ENCODE data around the gene NHS.

DNA sequence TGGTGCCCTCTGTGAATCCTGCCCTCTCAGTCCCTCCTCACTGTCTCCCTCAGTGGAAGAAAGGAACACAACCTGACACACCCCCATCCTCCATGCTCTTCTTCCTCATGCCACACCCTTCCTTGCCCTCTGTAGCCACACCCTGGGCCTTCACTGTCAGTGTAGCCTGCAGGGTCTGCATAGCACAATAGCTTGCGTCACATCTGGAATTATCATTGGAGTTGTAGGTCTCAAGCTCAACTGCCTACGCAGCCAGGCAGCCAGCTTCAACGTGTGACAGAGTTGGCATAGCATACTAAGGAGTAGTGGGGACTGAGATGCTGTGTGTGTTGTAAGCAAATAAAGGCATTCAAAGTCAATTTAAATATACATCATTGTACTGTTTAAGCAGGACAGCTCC lies 248.8 kb downstream of the NHS start:
- TF ChIP-seq, protein P1, sequence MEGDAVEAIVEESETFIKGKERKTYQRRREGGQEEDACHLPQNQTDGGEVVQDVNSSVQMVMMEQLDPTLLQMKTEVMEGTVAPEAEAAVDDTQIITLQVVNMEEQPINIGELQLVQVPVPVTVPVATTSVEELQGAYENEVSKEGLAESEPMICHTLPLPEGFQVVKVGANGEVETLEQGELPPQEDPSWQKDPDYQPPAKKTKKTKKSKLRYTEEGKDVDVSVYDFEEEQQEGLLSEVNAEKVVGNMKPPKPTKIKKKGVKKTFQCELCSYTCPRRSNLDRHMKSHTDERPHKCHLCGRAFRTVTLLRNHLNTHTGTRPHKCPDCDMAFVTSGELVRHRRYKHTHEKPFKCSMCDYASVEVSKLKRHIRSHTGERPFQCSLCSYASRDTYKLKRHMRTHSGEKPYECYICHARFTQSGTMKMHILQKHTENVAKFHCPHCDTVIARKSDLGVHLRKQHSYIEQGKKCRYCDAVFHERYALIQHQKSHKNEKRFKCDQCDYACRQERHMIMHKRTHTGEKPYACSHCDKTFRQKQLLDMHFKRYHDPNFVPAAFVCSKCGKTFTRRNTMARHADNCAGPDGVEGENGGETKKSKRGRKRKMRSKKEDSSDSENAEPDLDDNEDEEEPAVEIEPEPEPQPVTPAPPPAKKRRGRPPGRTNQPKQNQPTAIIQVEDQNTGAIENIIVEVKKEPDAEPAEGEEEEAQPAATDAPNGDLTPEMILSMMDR (IDR thresholded peaks at IDR 0.05; ENCODE audit: borderline replicate concordance, extremely low read depth, low read length, poor library complexity, severe bottlenecking): no peak
- no peak for TF ChIP-seq EZH2 (IDR thresholded peaks at IDR 0.05; ENCODE audit: borderline replicate concordance, low read depth, low read length, severe bottlenecking)
